Tongue (tissue), 2 donors: Measurements from ENCODE around the gene THAP6. TPM values are rescaled to one million over a fixed set of nuclear protein-coding genes. Genes with fewer than 3 reads are reported as not detected.
"Not testable (repeated sequence)": the region's sequence is repeated elsewhere in the genome, so short reads cannot be mapped to it uniquely, and the experiment has no call there.

ENCODE experiments used
- DNase-seq: peaks from one replicate; pipeline ENCODE4 v3.0.0-alpha.2; 2015
- total RNA-seq: library from RNA; depleted of rRNA; stranded (reverse); fragments of >200 nt; gene quantifications from one replicate; pipeline ENCODE4 v1.2.3, GENCODE V29; 2014

Gene THAP6
- 16.3 TPM for total RNA-seq

DNA sequence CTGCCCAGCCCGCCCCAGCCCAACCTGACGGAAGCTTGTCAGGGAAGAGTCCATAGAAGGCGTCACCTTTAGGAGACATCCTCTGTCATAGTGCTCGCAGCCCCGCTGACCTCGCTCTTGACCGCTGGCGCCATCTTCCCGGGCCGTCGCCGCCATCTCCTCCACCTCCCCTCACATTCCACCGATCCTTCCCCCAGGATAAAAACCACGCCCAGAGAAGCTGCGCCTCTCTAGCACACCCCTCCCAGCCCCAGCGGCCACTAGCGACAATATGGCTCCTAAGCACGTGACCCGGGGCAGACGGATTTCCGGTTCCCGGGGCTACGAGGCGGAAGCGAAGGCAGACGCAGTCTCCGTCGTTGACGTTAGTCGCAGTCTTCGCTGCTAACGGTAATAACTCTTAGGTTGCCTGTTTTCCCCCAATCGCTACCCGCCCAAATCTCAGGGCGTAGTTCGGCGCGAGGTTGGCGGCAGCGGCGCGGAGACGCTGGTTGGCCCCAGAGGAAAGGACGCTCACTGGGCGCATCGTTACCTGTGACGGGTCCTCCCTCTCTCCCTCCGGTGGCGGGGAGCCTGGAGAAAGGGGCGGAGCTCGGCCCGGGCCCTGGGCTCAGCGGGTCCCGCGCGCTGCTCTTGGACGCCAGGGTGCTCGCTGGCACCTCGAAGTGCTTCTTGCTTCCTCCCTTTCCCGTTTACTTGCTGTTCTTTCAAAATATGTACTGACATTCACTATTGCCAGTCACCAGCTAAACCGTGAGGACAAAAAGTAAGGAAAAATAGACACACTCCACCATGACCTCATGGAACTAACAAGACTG, at the start of gene THAP6, which contains the start of gene RCHY1:
Gene THAP6 (plus strand): TSS at position 343 of the 818 bp plus-strand sequence. CDS start 980 bp downstream, outside the sequence.
Gene RCHY1 (minus strand): TSS at position 273 of the 818 bp plus-strand sequence. CDS start 117 bp downstream, at position 156.
- peak; percentile 99 for DNase-seq

GRCh38 chr4:75469896-75470295, 44.4 kb upstream of the THAP6 start:
- DNase-seq: no peak

GRCh38 chr4:75470738-75471137, 43.5 kb upstream of the THAP6 start:
- no peak for DNase-seq

DNA sequence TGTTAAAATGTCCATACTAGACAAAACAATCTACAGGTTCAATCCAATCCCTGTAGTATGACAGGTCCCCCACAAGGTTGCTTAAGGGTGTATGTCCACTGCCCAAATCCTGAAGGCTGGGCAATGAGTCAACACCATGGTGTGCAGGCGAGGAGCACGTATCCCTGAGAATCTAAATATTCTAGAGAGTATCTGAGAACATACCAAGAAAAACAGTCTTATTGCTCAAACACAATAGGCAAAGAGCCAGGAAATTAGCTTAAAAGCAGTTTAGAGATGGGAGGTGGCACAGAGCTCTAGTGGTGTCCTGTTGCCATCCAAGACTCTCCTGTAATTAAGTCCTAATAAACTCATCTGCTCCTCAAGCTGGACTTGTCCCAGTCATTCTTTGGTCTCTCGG, 37.1 kb upstream of the THAP6 start:
- DNase-seq: no peak

GRCh38 chr4:75484190-75484589, 30.1 kb upstream of the THAP6 start:
- DNase-seq: peak; percentile 51

GRCh38 chr4:75490155-75490554, 24.1 kb upstream of the THAP6 start:
- DNase-seq: peak; percentile 71

DNA sequence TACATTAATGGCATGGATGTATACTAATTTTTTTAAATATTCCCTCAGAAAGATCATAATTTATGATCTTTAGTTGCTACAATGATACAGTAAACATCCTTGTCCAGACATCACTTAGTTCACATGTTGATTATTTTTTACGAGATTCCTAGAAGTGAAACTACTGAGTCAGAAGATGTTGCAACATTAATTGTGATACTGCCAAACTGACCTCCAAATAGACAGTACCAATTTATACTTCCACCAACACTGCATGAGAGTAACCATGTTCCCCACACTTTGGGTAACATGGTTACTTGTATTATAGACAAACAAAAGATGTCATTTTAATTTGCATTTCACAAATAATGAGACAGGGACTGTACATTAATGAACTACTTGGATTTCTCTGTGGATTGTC, 19.7 kb upstream of the THAP6 start:
- no peak for DNase-seq

DNA sequence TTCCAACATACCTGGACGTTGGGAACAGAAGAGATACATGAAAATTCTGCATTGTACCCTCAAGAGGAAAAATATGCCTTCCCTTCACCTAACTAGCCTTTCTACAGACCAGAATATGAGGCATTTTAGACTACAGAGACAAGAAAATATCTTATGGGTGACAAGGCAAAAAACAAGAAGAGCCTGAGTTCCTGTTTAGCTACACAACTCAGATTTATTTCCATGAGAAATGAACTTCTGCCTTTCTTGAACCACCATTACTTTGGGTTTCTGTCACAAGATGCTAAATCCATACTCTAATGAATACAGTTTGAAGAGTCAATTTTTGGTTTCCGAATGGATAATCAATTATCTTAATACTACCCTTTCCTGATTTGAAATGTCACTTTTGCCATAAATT, 18.8 kb upstream of the THAP6 start:
- DNase-seq: no peak

GRCh38 chr4:75496406-75496805, 17.9 kb upstream of the THAP6 start:
- DNase-seq: no peak

DNA sequence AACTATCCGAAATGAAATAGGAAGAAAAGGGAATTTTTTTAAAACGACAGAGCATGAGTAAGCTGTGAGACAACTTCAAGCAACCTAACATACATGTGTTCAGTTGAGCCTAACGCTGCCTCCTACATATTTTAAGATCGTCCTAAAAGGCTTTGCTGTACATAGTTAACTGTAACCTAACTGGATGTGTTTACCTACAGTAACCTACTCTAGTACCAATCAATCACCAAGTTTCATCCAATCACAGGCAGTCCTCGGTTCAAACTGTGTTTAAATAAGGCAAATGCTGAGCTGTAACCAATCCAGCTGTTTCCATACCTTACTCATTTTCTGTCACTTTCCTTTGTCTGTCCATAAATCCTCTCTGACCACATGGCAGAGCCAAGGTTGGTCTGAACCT, 17.1 kb upstream of the THAP6 start:
- DNase-seq: no peak

DNA sequence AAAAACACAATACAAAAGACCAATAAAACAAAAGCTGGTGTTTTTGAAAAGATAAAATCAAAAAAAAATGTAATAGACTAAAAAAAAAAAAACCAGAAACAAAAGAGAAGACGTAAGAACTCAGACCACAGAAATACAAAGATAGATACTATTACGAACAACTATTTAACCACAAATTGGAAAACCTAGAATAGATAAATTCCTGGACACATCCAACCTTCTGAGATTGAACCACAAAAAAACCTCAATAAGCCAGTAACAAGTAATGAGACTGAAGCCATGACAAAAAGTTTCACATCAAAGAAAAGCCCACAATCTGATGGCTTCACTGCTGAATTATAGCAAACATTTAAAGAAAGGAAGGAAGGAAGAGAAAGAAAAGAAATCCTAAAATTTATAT, 16.2 kb upstream of the THAP6 start:
- no peak for DNase-seq

DNA sequence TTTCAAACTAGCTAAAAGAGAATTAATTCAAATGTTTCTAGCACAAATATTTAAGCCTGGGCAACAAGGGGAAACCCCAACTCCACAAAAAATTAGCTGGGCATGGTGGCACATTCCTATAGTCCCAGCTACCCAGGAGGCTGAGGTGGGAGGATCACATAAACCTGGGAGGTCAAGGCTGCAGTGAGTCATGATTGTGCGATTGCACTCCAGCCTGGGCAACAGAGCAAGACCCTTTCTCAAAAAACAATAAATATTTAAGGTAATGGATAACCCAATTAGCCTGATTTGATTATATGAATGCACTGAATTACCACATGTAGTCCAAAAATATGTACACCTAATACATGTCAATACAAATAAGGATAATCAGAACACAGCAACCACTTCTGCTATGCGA, 14.4 kb upstream of the THAP6 start:
- DNase-seq: no peak

- no peak for DNase-seq
Observed at GRCh38 chr4:75502671-75503070, 11.6 kb upstream of the THAP6 start.

DNA sequence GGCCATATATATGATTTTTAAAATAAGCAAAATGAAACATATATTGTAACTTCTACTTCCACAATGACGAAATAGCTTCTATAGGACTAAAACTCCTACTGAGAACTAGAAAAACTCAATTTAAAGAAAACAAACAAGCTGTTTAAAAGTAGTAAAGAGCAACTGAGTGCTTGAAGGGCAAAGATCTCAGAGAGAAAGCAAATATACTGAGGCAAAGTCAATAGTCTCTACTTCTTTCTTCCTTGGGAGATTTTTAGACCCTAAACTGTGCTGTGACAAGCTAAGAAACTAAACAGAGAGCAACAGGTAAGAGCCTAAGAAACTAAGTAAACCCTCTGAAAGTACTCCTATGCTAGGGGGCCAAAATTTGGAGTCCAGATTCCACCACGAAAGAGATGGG, 8.6 kb upstream of the THAP6 start:
- no peak for DNase-seq

GRCh38 chr4:75509592-75509991, 4.7 kb upstream of the THAP6 start:
- DNase-seq: not testable (repeated sequence)

DNA sequence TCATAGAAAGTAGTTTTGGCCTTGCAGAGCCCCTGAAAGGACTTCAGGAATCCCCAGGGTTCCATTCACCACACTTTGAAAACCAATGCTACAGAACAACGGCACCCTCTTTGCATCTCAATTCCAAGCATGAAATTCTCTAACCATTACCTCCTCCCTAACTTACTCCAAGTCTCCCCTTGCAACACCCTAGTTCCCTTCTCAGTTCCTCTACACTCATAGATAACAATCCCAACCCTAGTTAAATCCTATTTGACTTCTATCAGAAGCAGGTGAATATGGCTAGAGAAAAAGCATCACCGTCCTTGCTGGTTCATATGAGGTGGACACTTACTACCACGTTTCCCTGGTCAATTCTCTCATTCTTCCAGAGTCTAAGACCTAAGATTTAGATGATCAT, 2.4 kb upstream of the THAP6 start:
- DNase-seq: no peak

- peak; percentile 14 for DNase-seq
Observed at GRCh38 chr4:75512386-75513211, 1.7 kb upstream of the THAP6 start.

GRCh38 chr4:75513526-75514130, 645 bp upstream of the THAP6 start:
- no peak for DNase-seq

DNA sequence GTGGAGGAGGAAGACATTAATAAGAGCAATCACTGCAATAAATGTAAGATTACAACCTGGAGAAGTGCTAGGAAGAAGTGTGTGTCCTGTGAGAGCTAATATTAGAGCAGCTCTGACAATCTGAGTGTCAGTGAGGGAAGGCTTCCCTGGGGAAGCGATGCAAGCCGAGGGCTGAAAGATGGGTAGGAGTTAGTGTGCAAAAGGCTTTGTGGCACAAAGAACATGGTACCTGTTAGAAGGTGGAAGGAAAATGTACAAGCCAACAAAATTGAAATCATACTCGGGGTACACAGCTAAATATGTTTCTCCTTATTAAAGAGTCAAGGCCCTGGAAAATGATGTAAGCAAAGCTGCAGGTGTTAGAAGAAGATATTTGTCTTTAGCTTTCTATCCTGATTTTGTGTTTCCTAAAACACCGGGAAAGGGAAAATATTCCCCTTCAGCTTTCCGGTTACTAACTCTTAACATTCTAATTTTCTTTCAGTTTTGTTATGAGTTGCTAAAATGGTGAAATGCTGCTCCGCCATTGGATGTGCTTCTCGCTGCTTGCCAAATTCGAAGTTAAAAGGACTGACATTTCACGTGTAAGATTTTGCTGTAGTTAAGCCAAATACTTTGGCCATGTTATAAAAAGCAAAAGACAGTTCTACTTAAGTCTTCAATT, 808 bp downstream of the THAP6 start:
- no peak for DNase-seq

DNA sequence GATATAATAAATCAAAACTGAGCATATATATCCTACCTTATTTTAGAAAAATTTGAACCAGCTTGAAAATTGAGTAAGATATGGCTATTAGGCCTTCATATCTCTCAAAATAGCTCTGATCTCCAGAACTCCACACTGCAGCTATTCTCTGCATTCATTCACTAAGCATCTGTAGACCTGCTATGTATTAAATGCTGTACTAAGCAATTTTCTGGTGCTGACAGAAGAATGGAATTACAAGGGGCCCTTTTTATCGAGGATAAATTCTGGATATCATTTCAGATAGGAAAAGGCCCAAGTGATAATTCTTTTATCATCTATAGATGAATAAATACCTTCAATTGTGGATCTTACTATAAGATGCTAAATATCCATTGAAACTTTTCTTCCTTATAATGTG, 1.9 kb downstream of the THAP6 start:
- DNase-seq: no peak

DNA sequence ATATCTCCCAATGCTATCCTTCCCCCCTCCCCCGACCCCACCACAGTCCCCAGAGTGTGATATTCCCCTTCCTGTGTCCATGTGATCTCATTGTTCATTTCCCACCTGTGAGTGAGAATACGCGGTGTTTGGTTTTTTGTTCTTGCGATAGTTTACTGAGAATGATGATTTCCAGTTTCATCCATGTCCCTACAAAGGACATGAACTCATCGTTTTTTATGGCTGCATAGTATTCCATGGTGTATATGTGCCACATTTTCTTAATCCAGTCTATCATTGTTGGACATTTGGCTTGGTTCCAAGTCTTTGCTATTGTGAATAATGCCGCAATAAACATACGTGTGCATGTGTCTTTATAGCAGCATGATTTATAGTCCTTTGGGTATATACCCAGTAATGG, 5.2 kb downstream of the THAP6 start:
- DNase-seq: not testable (repeated sequence)

DNA sequence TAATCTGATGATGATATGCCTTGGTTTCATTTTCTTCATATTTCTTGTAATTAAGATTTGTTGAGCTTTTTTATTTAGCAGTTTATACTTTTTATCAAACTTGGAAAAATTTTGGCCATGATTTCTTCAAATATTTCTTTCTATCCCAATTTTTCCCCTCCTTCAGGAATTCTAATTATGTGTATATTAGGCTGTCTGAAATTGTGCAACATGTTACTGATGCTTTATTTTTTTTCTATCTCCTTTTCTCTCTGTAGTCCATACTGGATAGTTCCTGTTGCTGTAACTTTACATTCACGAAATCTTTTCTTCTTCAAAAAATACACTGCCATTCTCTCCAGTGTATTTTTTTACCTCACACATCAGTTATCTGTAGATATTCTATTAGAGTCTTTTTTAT, 10.8 kb downstream of the THAP6 start:
- DNase-seq: no peak
